ENCODE data around the gene CD209.

Gene CD209

GRCh38 chr19:7730286-7731217 lies 16.8 kb downstream of the CD209 start:
- no peak overlapping the region for H3K4me3 ChIP-seq (ENCODE audit: severe bottlenecking)
- no peak for ATAC-seq (ENCODE audit: low read depth)

GRCh38 chr19:7729831-7730285 lies 17.5 kb downstream of the CD209 start:
- no peaks in the 10 kb centered on the region for H3K9me3 ChIP-seq (ENCODE audit: severe bottlenecking)
- H3K27ac ChIP-seq (ENCODE audit: poor library complexity, severe bottlenecking): no peak overlapping the region
- H3K36me3 ChIP-seq (ENCODE audit: low read depth): no peaks in the 10 kb centered on the region
- no peak for TF ChIP-seq CTCF (IDR thresholded peaks at IDR 0.05; ENCODE audit: poor library complexity, severe bottlenecking)
- H3K27me3 ChIP-seq (ENCODE audit: insufficient read depth, poor library complexity, severe bottlenecking): peaks cover 41% of the 10 kb centered on the region
- H3K4me1 ChIP-seq (ENCODE audit: insufficient read depth, poor library complexity, severe bottlenecking): no peaks in the 10 kb centered on the region
- H3K4me3 ChIP-seq (ENCODE audit: severe bottlenecking): no peak overlapping the region
- DNase-seq (ENCODE audit: low spot score) (no peak), ATAC-seq (ENCODE audit: low read depth) (no peak)

More at GRCh38 chr19:7730286-7731217, 16.8 kb downstream of the CD209 start:
- Histone ChIP-seq H3K36me3 (ENCODE audit: low read depth) (no peaks in the 10 kb centered on the region), H3K27ac (ENCODE audit: poor library complexity, severe bottlenecking) (no peak overlapping the region), H3K27me3 (ENCODE audit: insufficient read depth, poor library complexity, severe bottlenecking) (peaks cover 41% of the 10 kb centered on the region), H3K9me3 (ENCODE audit: severe bottlenecking) (no peaks in the 10 kb centered on the region), H3K4me1 (ENCODE audit: insufficient read depth, poor library complexity, severe bottlenecking) (no peaks in the 10 kb centered on the region)
- TF ChIP-seq CTCF (IDR thresholded peaks at IDR 0.05; ENCODE audit: poor library complexity, severe bottlenecking): no peak
- no peak for DNase-seq (ENCODE audit: low spot score)

GRCh38 chr19:7729211-7729610 lies 18.1 kb downstream of the CD209 start:
- no peak for DNase-seq (ENCODE audit: low spot score)
- Histone ChIP-seq H3K36me3 (ENCODE audit: low read depth) (no peaks in the 10 kb centered on the region), H3K4me3 (ENCODE audit: severe bottlenecking) (no peak overlapping the region), H3K27me3 (ENCODE audit: insufficient read depth, poor library complexity, severe bottlenecking) (peaks cover 41% of the 10 kb centered on the region), H3K4me1 (ENCODE audit: insufficient read depth, poor library complexity, severe bottlenecking) (no peaks in the 10 kb centered on the region), H3K27ac (ENCODE audit: poor library complexity, severe bottlenecking) (no peak overlapping the region), H3K9me3 (ENCODE audit: severe bottlenecking) (no peaks in the 10 kb centered on the region)
- no peak for ATAC-seq (ENCODE audit: low read depth)
- TF ChIP-seq CTCF (IDR thresholded peaks at IDR 0.05; ENCODE audit: poor library complexity, severe bottlenecking): no peak

GRCh38 chr19:7725791-7726190 lies 21.5 kb downstream of the CD209 start:
- peaks cover 25% of the 10 kb centered on the region for H3K27me3 ChIP-seq (ENCODE audit: insufficient read depth, poor library complexity, severe bottlenecking)
- no peaks in the 10 kb centered on the region for H3K9me3 ChIP-seq (ENCODE audit: severe bottlenecking)
- H3K36me3 ChIP-seq (ENCODE audit: low read depth): no peaks in the 10 kb centered on the region
- ATAC-seq (ENCODE audit: low read depth) (no peak), DNase-seq (ENCODE audit: low spot score) (no peak)
- no peak overlapping the region for H3K27ac ChIP-seq (ENCODE audit: poor library complexity, severe bottlenecking)
- H3K4me3 ChIP-seq (ENCODE audit: severe bottlenecking): no peak overlapping the region
- no peaks in the 10 kb centered on the region for H3K4me1 ChIP-seq (ENCODE audit: insufficient read depth, poor library complexity, severe bottlenecking)
- TF ChIP-seq CTCF (IDR thresholded peaks at IDR 0.05; ENCODE audit: poor library complexity, severe bottlenecking): no peak

GRCh38 chr19:7722231-7722651 lies 25.1 kb downstream of the CD209 start:
- no peaks in the 10 kb centered on the region for H3K9me3 ChIP-seq (ENCODE audit: severe bottlenecking)
- no peaks in the 10 kb centered on the region for H3K27me3 ChIP-seq (ENCODE audit: insufficient read depth, poor library complexity, severe bottlenecking)
- H3K36me3 ChIP-seq (ENCODE audit: low read depth): no peaks in the 10 kb centered on the region
- no peak overlapping the region for H3K27ac ChIP-seq (ENCODE audit: poor library complexity, severe bottlenecking)
- H3K4me1 ChIP-seq (ENCODE audit: insufficient read depth, poor library complexity, severe bottlenecking): no peaks in the 10 kb centered on the region
- no peak for ATAC-seq (ENCODE audit: low read depth)
- no peak for TF ChIP-seq CTCF (IDR thresholded peaks at IDR 0.05; ENCODE audit: poor library complexity, severe bottlenecking)
- DNase-seq (ENCODE audit: low spot score): no peak
- no peak overlapping the region for H3K4me3 ChIP-seq (ENCODE audit: severe bottlenecking)
